ENCODE data around the gene PRDM16. TPM values are rescaled to one million over a fixed set of nuclear protein-coding genes. Genes with fewer than 3 reads are reported as not detected.

PRDM16 gene
- polyA plus RNA-seq, 1 donor from 2014 or later: 0.21 TPM

GRCh38 chr1:3233031-3233430, 164.0 kb downstream of the PRDM16 start:
- Histone ChIP-seq H3K36me3 (ENCODE audit: insufficient read depth, low read length) (no peaks in the 10 kb centered on the region), H2AFZ (ENCODE audit: low read depth, low read length) (no peak overlapping the region), H3K79me2 (replicated peaks; ENCODE audit: insufficient read depth, low read length) (no peaks in the 10 kb centered on the region), H3K9me2 (ENCODE audit: insufficient read depth, low read length) (no peaks in the 10 kb centered on the region), H3K9ac (ENCODE audit: low read length) (no peak overlapping the region), H3F3A (ENCODE audit: insufficient read depth, low read length, poor library complexity, severe bottlenecking) (no peaks in the 10 kb centered on the region), H3K9me3 (ENCODE audit: low read length) (no peaks in the 10 kb centered on the region), H3K27ac (ENCODE audit: low read length) (no peak overlapping the region), H4K20me1 (ENCODE audit: insufficient read depth) (no peaks in the 10 kb centered on the region), H3K4me2 (ENCODE audit: low read length) (no peak overlapping the region), H3K27me3 (ENCODE audit: insufficient read depth, low read depth, low read length) (no peaks in the 10 kb centered on the region), H3K4me3 (ENCODE audit: low read length) (no peak overlapping the region)
- TF ChIP-seq TAF1 (IDR thresholded peaks at IDR 0.05; ENCODE audit: low read depth) (no peak), POLR2AphosphoS5 (IDR thresholded peaks at IDR 0.05) (no peak), CTCF (IDR thresholded peaks at IDR 0.05; ENCODE audit: poor library complexity, severe bottlenecking) (no peak), RAD21 (conservative IDR thresholded peaks at IDR 0.05) (no peak), MXI1 (conservative IDR thresholded peaks at IDR 0.05; ENCODE audit: poor library complexity, severe bottlenecking) (no peak), EP300 (conservative IDR thresholded peaks at IDR 0.05; ENCODE audit: poor library complexity, severe bottlenecking) (no peak), REST (IDR thresholded peaks at IDR 0.05; ENCODE audit: borderline replicate concordance) (no peak), SMC3 (conservative IDR thresholded peaks at IDR 0.05; ENCODE audit: poor library complexity) (no peak), EZH2 (IDR thresholded peaks at IDR 0.05; ENCODE audit: borderline replicate concordance, insufficient read depth, low read length, poor library complexity, severe bottlenecking) (no peak)

- no peak overlapping the region for H3K27ac ChIP-seq (ENCODE audit: low read length)
- H3K36me3 ChIP-seq (ENCODE audit: insufficient read depth, low read length): no peaks in the 10 kb centered on the region
- no peaks in the 10 kb centered on the region for H3K27me3 ChIP-seq (ENCODE audit: insufficient read depth, low read depth, low read length)
- no peaks in the 10 kb centered on the region for H4K20me1 ChIP-seq (ENCODE audit: insufficient read depth)
- no peaks in the 10 kb centered on the region for H3K9me2 ChIP-seq (ENCODE audit: insufficient read depth, low read length)
- no peaks in the 10 kb centered on the region for H3K9me3 ChIP-seq (ENCODE audit: low read length)
- no peak overlapping the region for H2AFZ ChIP-seq (ENCODE audit: low read depth, low read length)
- TF ChIP-seq RAD21 (conservative IDR thresholded peaks at IDR 0.05): no peak
- no peak for TF ChIP-seq REST (IDR thresholded peaks at IDR 0.05; ENCODE audit: borderline replicate concordance)
- TF ChIP-seq EP300 (conservative IDR thresholded peaks at IDR 0.05; ENCODE audit: poor library complexity, severe bottlenecking): no peak
- no peak for TF ChIP-seq EZH2 (IDR thresholded peaks at IDR 0.05; ENCODE audit: borderline replicate concordance, insufficient read depth, low read length, poor library complexity, severe bottlenecking)
- no peak for TF ChIP-seq MXI1 (conservative IDR thresholded peaks at IDR 0.05; ENCODE audit: poor library complexity, severe bottlenecking)
- TF ChIP-seq TAF1 (IDR thresholded peaks at IDR 0.05; ENCODE audit: low read depth): no peak
- TF ChIP-seq CTCF (IDR thresholded peaks at IDR 0.05; ENCODE audit: poor library complexity, severe bottlenecking): no peak
- TF ChIP-seq SMC3 (conservative IDR thresholded peaks at IDR 0.05; ENCODE audit: poor library complexity): no peak
- no peak for TF ChIP-seq POLR2AphosphoS5 (IDR thresholded peaks at IDR 0.05)
- H3K4me2 ChIP-seq (ENCODE audit: low read length): no peak overlapping the region
- no peaks in the 10 kb centered on the region for H3F3A ChIP-seq (ENCODE audit: insufficient read depth, low read length, poor library complexity, severe bottlenecking)
- no peak overlapping the region for H3K9ac ChIP-seq (ENCODE audit: low read length)
- no peak overlapping the region for H3K4me3 ChIP-seq (ENCODE audit: low read length)
- no peaks in the 10 kb centered on the region for H3K79me2 ChIP-seq (replicated peaks; ENCODE audit: insufficient read depth, low read length)
Measured at GRCh38 chr1:3233551-3233950, 164.5 kb downstream of the PRDM16 start.

All from neural cell (in vitro differentiated cells).